ENCODE measurements around the gene FBXO45. TPM values are rescaled to one million over a fixed set of nuclear protein-coding genes. Genes with fewer than 3 reads are reported as not detected.
"Not testable (repeated sequence)": the region's sequence is repeated elsewhere in the genome, so short reads cannot be mapped to it uniquely, and the experiment has no call there.

The FBXO45 gene
- total and polyA plus RNA-seq, 7 experiments from 2014 or later, result 1.2 to 15.9 (median 5.0) TPM

GRCh38 chr3:196596355-196596754 lies 27.9 kb downstream of the FBXO45 start:
- peaks cover 0 to 15% (median 9%) of the 10 kb centered on the region in 7 donors for H3K4me1 Mint-ChIP-seq
- H3K9me3 ChIP-seq (ENCODE audit: control insufficient read depth in 2 of 3, low read length in 3 of 3), result no peaks in the 10 kb centered on the region
- H3K9me3 Mint-ChIP-seq, result peaks cover 0 to 2% (median 0%) of the 10 kb centered on the region in 11 donors
- no peak overlapping the region for H3K27ac ChIP-seq (ENCODE audit: low read depth, low read length)
- POLR2A ChIA-PET, result interaction anchor here (1.0 to 3.1 kb wide), 2 partner anchors 12 to 13 kb away, joined by 3 to 12 read pairs; no protein-coding TSS in a partner anchor
- peaks cover 0 to 33% (median 6%) of the 10 kb centered on the region in 5 donors for H3K27me3 Mint-ChIP-seq
- no peak overlapping the region for H3K4me3 ChIP-seq (ENCODE audit: low read length)
- H3K36me3 ChIP-seq (ENCODE audit: control insufficient read depth in 2 of 3, insufficient read depth in 3 of 3, low read length in 3 of 3), result no peaks in the 10 kb centered on the region
- no peaks in the 10 kb centered on the region for H3K27me3 ChIP-seq (ENCODE audit: control insufficient read depth in 2 of 2, insufficient read depth in 2 of 2, low read length in 2 of 2)
- no peak overlapping the region for H3K4me3 Mint-ChIP-seq
- no peaks in the 10 kb centered on the region for H3K4me1 ChIP-seq (ENCODE audit: control insufficient read depth in 2 of 2, insufficient read depth in 2 of 2, low read length in 2 of 2)
- CTCF ChIA-PET, result no interaction called here
- peak overlapping the region in 1 of 9 donors; percentile 20 for H3K27ac Mint-ChIP-seq
- H3K36me3 Mint-ChIP-seq, result peaks cover 0 to 3% (median 0%) of the 10 kb centered on the region in 5 donors
- intact Hi-C loops (cut with micrococcal nuclease), result no loop called here
- DNase-seq (no peak), ATAC-seq (no peak)

GRCh38 chr3:196597971-196598733 lies 29.7 kb downstream of the FBXO45 start:
- not testable (repeated sequence) for H3K36me3 ChIP-seq (ENCODE audit: control insufficient read depth in 2 of 3, insufficient read depth in 3 of 3, low read length in 3 of 3); H3K36me3 Mint-ChIP-seq; H3K4me1 ChIP-seq (ENCODE audit: control insufficient read depth in 2 of 2, insufficient read depth in 2 of 2, low read length in 2 of 2); H3K9me3 Mint-ChIP-seq; H3K27ac ChIP-seq (ENCODE audit: low read depth, low read length); H3K9me3 ChIP-seq (ENCODE audit: control insufficient read depth in 2 of 3, low read length in 3 of 3); H3K27me3 ChIP-seq (ENCODE audit: control insufficient read depth in 2 of 2, insufficient read depth in 2 of 2, low read length in 2 of 2)
- Mint-ChIP-seq H3K27ac (peak overlapping the region in 8 of 9 donors; percentile 46 to 87 (median 74)), H3K4me3 (peak overlapping the region; percentile 13 to 94 (median 83)), H3K27me3 (peaks cover 0 to 33% (median 6%) of the 10 kb centered on the region in 5 donors), H3K4me1 (peaks cover 0 to 15% (median 9%) of the 10 kb centered on the region in 7 donors)
- ChIA-PET POLR2A (interaction anchor here (0.7 to 3.1 kb wide), 12 partner anchors 8 to 142 kb away, joined by 3 to 13 read pairs (median 4); partner anchors contain the start of genes FBXO45 and WDR53), CTCF (interaction anchor here (0.7 to 1.9 kb wide), 4 partner anchors 11 to 87 kb away, joined by 3 to 7 read pairs (median 4); no protein-coding TSS in a partner anchor)
- H3K4me3 ChIP-seq (ENCODE audit: low read length), result peak overlapping the region; percentile 53
- peak in 6 of 9 donors; percentile 38 to 65 (median 50) for DNase-seq
- intact Hi-C loops (cut with micrococcal nuclease), result loop anchor here in 1 of 2 donors (2.0 kb wide), 1 partner anchor 29 kb away; the partner anchor contains the start of genes FBXO45 and WDR53
- peak; percentile 6 for ATAC-seq

DNA sequence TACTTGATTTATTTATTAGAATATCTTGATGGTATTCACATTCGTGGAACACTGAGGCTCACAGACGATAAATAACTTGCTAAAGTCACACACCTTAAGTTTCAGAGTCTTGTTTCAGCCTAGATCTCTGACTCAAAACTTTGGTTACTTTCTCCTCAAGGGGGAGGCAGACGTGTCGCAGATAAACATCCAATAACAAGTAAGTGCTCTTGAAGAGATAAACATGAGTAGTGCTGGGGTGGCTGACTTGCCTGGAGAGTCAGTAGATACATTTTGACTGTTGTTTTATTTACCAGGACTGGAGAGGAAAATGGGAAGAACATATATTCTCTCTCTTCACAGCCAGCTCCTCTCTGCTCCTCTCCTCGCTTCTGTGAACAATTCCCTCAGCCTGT lies 31.3 kb downstream of the FBXO45 start:
- no peaks in the 10 kb centered on the region for H3K9me3 ChIP-seq (ENCODE audit: control insufficient read depth in 2 of 3, low read length in 3 of 3)
- Mint-ChIP-seq H3K4me3 (peak overlapping the region in 2 of 10 donors; percentile 29 to 42), H3K36me3 (peaks cover 0 to 3% (median 0%) of the 10 kb centered on the region in 5 donors), H3K4me1 (peaks cover 0 to 25% (median 16%) of the 10 kb centered on the region in 7 donors), H3K27ac (peak overlapping the region in 1 of 9 donors; percentile 62), H3K27me3 (peaks cover 0 to 30% (median 6%) of the 10 kb centered on the region in 5 donors), H3K9me3 (peaks cover 0 to 2% (median 0%) of the 10 kb centered on the region in 11 donors)
- no peaks in the 10 kb centered on the region for H3K36me3 ChIP-seq (ENCODE audit: control insufficient read depth in 2 of 3, insufficient read depth in 3 of 3, low read length in 3 of 3)
- no peak overlapping the region for H3K27ac ChIP-seq (ENCODE audit: low read depth, low read length)
- peaks cover 0 to 4% of the 10 kb centered on the region in 2 donors for H3K4me1 ChIP-seq (ENCODE audit: control insufficient read depth in 2 of 2, insufficient read depth in 2 of 2, low read length in 2 of 2)
- CTCF ChIA-PET, result interaction anchor here (0.7 kb wide), 1 partner anchor 85 kb away, joined by 3 read pairs; no protein-coding TSS in a partner anchor
- POLR2A ChIA-PET, result interaction anchor here (1.1 to 1.4 kb wide), 2 partner anchors 85 to 95 kb away, joined by 3 read pairs; no protein-coding TSS in a partner anchor
- no peaks in the 10 kb centered on the region for H3K27me3 ChIP-seq (ENCODE audit: control insufficient read depth in 2 of 2, insufficient read depth in 2 of 2, low read length in 2 of 2)
- DNase-seq (no peak), ATAC-seq (no peak)
- no peak overlapping the region for H3K4me3 ChIP-seq (ENCODE audit: low read length)
- intact Hi-C loops (cut with micrococcal nuclease), result loop anchor here (2.0 to 10.0 kb wide), 3 partner anchors 31 to 235 kb away; partner anchors contain the start of genes FBXO45 (in 1 of the 2) and WDR53 (in 1 of the 2)

DNA sequence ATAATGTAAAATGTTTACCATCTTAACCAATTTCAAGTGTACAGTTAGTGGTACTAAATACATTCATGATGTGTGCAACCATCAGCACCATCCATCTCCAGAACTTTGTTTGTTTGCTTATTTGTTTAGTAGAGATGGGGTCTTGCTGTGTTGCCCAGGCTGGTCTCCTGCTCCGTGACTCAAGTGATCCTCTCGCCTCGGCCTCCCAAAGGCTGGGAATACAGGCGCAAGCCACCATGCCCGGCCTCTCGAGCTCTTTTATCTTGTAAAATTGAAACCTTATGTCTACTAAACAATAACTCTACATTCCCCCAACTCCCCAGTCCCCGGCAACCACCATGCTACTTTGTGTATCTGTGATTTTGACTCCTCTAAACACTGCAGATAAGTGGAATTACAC lies 31.9 kb downstream of the FBXO45 start:
- Histone ChIP-seq H3K36me3 (ENCODE audit: control insufficient read depth in 2 of 3, insufficient read depth in 3 of 3, low read length in 3 of 3) (no peaks in the 10 kb centered on the region), H3K9me3 (ENCODE audit: control insufficient read depth in 2 of 3, low read length in 3 of 3) (no peaks in the 10 kb centered on the region), H3K27me3 (ENCODE audit: control insufficient read depth in 2 of 2, insufficient read depth in 2 of 2, low read length in 2 of 2) (no peaks in the 10 kb centered on the region), H3K4me3 (ENCODE audit: low read length) (no peak overlapping the region), H3K27ac (ENCODE audit: low read depth, low read length) (no peak overlapping the region), H3K4me1 (ENCODE audit: control insufficient read depth in 2 of 2, insufficient read depth in 2 of 2, low read length in 2 of 2) (peaks cover 0 to 4% of the 10 kb centered on the region in 2 donors)
- DNase-seq (no peak), ATAC-seq (no peak)
- CTCF ChIA-PET, result interaction anchor here (0.7 kb wide), 1 partner anchor 84 kb away, joined by 3 read pairs; no protein-coding TSS in a partner anchor
- H3K27me3 Mint-ChIP-seq, result peaks cover 0 to 30% (median 6%) of the 10 kb centered on the region in 5 donors
- peaks cover 0 to 31% (median 18%) of the 10 kb centered on the region in 7 donors for H3K4me1 Mint-ChIP-seq
- H3K36me3 Mint-ChIP-seq, result peaks cover 0 to 3% (median 0%) of the 10 kb centered on the region in 5 donors
- H3K4me3 Mint-ChIP-seq, result no peak overlapping the region
- intact Hi-C loops (cut with micrococcal nuclease), result loop anchor here (10.0 kb wide), 2 partner anchors 66 to 234 kb away; no protein-coding TSS in a partner anchor
- H3K9me3 Mint-ChIP-seq, result peaks cover 0 to 2% (median 0%) of the 10 kb centered on the region in 11 donors
- POLR2A ChIA-PET, result interaction anchor here (1.1 kb wide), 1 partner anchor 94 kb away, joined by 3 read pairs; no protein-coding TSS in a partner anchor
- peak overlapping the region in 1 of 9 donors; percentile 31 for H3K27ac Mint-ChIP-seq

- Histone ChIP-seq H3K27me3 (ENCODE audit: control insufficient read depth in 2 of 2, insufficient read depth in 2 of 2, low read length in 2 of 2) (no peaks in the 10 kb centered on the region), H3K4me3 (ENCODE audit: low read length) (no peak overlapping the region), H3K36me3 (ENCODE audit: control insufficient read depth in 2 of 3, insufficient read depth in 3 of 3, low read length in 3 of 3) (no peaks in the 10 kb centered on the region), H3K27ac (ENCODE audit: low read depth, low read length) (no peak overlapping the region), H3K9me3 (ENCODE audit: control insufficient read depth in 2 of 3, low read length in 3 of 3) (no peaks in the 10 kb centered on the region), H3K4me1 (ENCODE audit: control insufficient read depth in 2 of 2, insufficient read depth in 2 of 2, low read length in 2 of 2) (peaks cover 0 to 4% of the 10 kb centered on the region in 2 donors)
- Mint-ChIP-seq H3K27ac (no peak overlapping the region), H3K4me3 (no peak overlapping the region), H3K36me3 (peaks cover 0 to 3% (median 0%) of the 10 kb centered on the region in 5 donors), H3K27me3 (peaks cover 0 to 13% (median 0%) of the 10 kb centered on the region in 5 donors), H3K9me3 (peaks cover 0 to 2% (median 0%) of the 10 kb centered on the region in 11 donors), H3K4me1 (peaks cover 0 to 27% (median 16%) of the 10 kb centered on the region in 7 donors)
- ChIA-PET CTCF (no interaction called here), POLR2A (interaction anchor here (1.0 kb wide), 1 partner anchor 34 kb away, joined by 4 read pairs; the partner anchor contains the start of genes FBXO45 and WDR53)
- intact Hi-C loops (cut with micrococcal nuclease), result loop anchor here (10.0 kb wide), 2 partner anchors 68 to 232 kb away; no protein-coding TSS in a partner anchor
- ATAC-seq, result no peak
- no peak for DNase-seq
Observed at GRCh38 chr3:196602673-196603072, 34.2 kb downstream of the FBXO45 start.

DNA sequence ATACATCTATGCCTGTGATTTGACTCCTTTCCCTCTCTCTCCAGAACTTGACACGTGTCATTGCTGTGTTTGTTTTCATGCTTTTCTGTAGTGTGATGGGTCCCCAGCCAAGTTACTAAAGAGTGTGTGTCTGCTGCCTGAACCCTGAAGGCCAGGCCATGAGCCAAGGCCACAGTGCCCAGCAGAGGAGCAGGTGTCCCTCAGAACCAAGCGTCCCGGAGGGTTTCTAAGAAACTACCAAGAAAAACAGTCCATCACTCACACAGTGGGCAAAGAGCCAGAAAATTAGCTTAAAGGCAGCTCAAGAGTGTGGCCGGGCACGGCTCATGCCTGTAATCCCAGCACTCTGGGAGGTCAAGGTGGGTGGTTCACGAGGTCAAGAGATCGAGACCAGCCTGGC lies 35.2 kb downstream of the FBXO45 start:
- CTCF ChIA-PET, result interaction anchor here (2.3 kb wide), 1 partner anchor 82 kb away, joined by 24 read pairs; no protein-coding TSS in a partner anchor
- H3K27me3 Mint-ChIP-seq, result peaks cover 0 to 5% (median 0%) of the 10 kb centered on the region in 5 donors
- no peak for ATAC-seq
- Histone ChIP-seq H3K4me1 (ENCODE audit: control insufficient read depth in 2 of 2, insufficient read depth in 2 of 2, low read length in 2 of 2) (peaks cover 0 to 4% of the 10 kb centered on the region in 2 donors), H3K27ac (ENCODE audit: low read depth, low read length) (no peak overlapping the region), H3K27me3 (ENCODE audit: control insufficient read depth in 2 of 2, insufficient read depth in 2 of 2, low read length in 2 of 2) (no peaks in the 10 kb centered on the region), H3K36me3 (ENCODE audit: control insufficient read depth in 2 of 3, insufficient read depth in 3 of 3, low read length in 3 of 3) (no peaks in the 10 kb centered on the region), H3K4me3 (ENCODE audit: low read length) (no peak overlapping the region), H3K9me3 (ENCODE audit: control insufficient read depth in 2 of 3, low read length in 3 of 3) (no peaks in the 10 kb centered on the region)
- H3K4me3 Mint-ChIP-seq, result no peak overlapping the region
- H3K9me3 Mint-ChIP-seq, result peaks cover 0 to under 1% (median 0%) of the 10 kb centered on the region in 11 donors
- no peak for DNase-seq
- H3K27ac Mint-ChIP-seq, result peak overlapping the region in 4 of 9 donors; percentile 14 to 78 (median 63)
- H3K36me3 Mint-ChIP-seq, result no peaks in the 10 kb centered on the region
- POLR2A ChIA-PET, result interaction anchor here (0.8 to 1.8 kb wide), 3 partner anchors 33 to 338 kb away, joined by 3 to 6 read pairs (median 5); partner anchors contain the start of genes NCBP2 and PAK2
- intact Hi-C loops (cut with micrococcal nuclease), result loop anchor here (1.0 to 10.0 kb wide), 5 partner anchors 69 to 350 kb away; partner anchors contain the start of gene NCBP2 (in 1 of the 2)
- peaks cover 0 to 18% (median 8%) of the 10 kb centered on the region in 7 donors for H3K4me1 Mint-ChIP-seq
